Adrenal gland (tissue), 19 donors: ENCODE results near the gene CD5L. TPM values are rescaled to one million over a fixed set of nuclear protein-coding genes. Genes with fewer than 3 reads are reported as not detected.
A peak's percentile ranks its signal among the peaks of the same experiment; 100 is the strongest.

ENCODE experiments used
- DNase-seq, 7 donors: peaks; one replicate each; pipeline ENCODE4 v3.0.0-alpha.2; 2019 to 2020
- H3K27ac ChIP-seq, 5 donors: fragments of 200-600 bp; sonication (generic) in 4 of 5; 1 replicate in 3 of 5; 2 replicates in 2 of 5; pipeline versions ENCODE4 v1.5.1 to v1.8.0; 2016 to 2020; ENCODE audit warnings: mild to moderate bottlenecking in 1 of 5
- H3K27me3 ChIP-seq: fragments of 200-600 bp; 2 replicates; pipeline ENCODE4 v1.8.0; 2021
- H3K36me3 ChIP-seq, 2 donors: fragments of 200-600 bp; replicated peaks in 1 of 2; 1 replicate in 1 of 2; 2 replicates in 1 of 2; pipeline versions ENCODE4 v1.5.1 to v1.8.0; 2018 to 2022
- H3K4me1 ChIP-seq, 2 donors: fragments of 200-600 bp; replicated peaks in 1 of 2; 1 replicate in 1 of 2; 2 replicates in 1 of 2; pipeline versions ENCODE4 v1.5.1 to v1.8.0; 2018 to 2021
- H3K4me3 ChIP-seq, 4 donors: fragments of 200-600 bp; sonication (generic) in 3 of 4; one replicate each; pipeline ENCODE4 v1.5.1; 2016 to 2018
- H3K9me3 ChIP-seq, 3 donors: fragments of 200-600 bp; sonication (generic) in 1 of 3; replicated peaks in 1 of 3; 1 replicate in 2 of 3; 2 replicates in 1 of 3; pipeline versions ENCODE4 v1.5.1 to v1.8.0; 2016 to 2021
- CTCF ChIP-seq, 6 experiments: fragments of 450-650 bp in 4 of 6; fragments of 200-600 bp in 2 of 6; sonication (generic) in 1 of 6; IDR thresholded peaks; 1 replicate in 5 of 6; 2 replicates in 1 of 6; pipeline versions ENCODE4 v1.5.1 to v1.8.0; 2016 to 2021; ENCODE audit warnings: antibody characterized with exemption in 6 of 6, mild to moderate bottlenecking in 2 of 6, moderate library complexity in 1 of 6
- POLR2A ChIP-seq, 2 donors: fragments of 450-650 bp; IDR thresholded peaks; one replicate each; pipeline ENCODE4 v1.6.1; 2017; ENCODE audit warnings: antibody characterized with exemption in 2 of 2, mild to moderate bottlenecking in 2 of 2, moderate library complexity in 1 of 2
- WGBS, 4 donors: extraction: QIAGEN DNeasy Blood & Tissue Kit in 2 of 4; methylation state at CpG; one replicate each; pipeline versions ENCODE4 v1.1.5 to v1.1.7; 2013 to 2017; 5-methylcytosine and 5-hydroxymethylcytosine counted together
- intact Hi-C, 2 donors: fragments of 100-400 bp; cut with DNase I; formaldehyde crosslinking; loops; one replicate each; pipeline versions ENCODE4 v1.14.1 to v1.15.0; 2022 to 2023
- long read RNA-seq, 10 donors: library from polyadenylated mRNA in 3 of 10; unstranded in 2 of 10; stranded (forward) in 1 of 10; transcript quantifications; one replicate each; pipeline ENCODE4 v2.0.0 and lab custom pipeline, GENCODE V29; 2021 to 2026
- polyA plus RNA-seq, 3 donors: library from polyadenylated mRNA; stranded (reverse); fragments of 200-250 nt in 2 of 3; fragments of 350-450 nt in 1 of 3; fragmentation: Illumina TruSeq in 1 of 3; extraction: RNeasy Lipid Tissue Mini Kit (QIAGEN cat#74804) in 1 of 3; gene quantifications; one replicate each; pipeline ENCODE4 v1.2.3, GENCODE V29; 2013 to 2014
- total RNA-seq, 9 donors: library from RNA; depleted of rRNA in 4 of 9; stranded (reverse); fragments of >200 nt in 4 of 9; fragments of 120-200 nt in 1 of 9; fragmentation: NEBNext Ultra II Directional in 1 of 9; extraction: Animal tissue kit (Norgen Biotek cat#: 25700) in 1 of 9; gene quantifications; one replicate each; pipeline versions ENCODE4 v1.1.0 to v1.2.4, GENCODE V29; 2013 to 2023
- donor health status: healthy with polysubstance abuse.
- donor health status: Bipolar disorder and iron deficiency.
- donor health status: DM: yes; HTN: yes; CAD: no.
- donor health status: DM: no; HTN: no; CAD: no.
- donor health status: DM: no; HTN: no; CAD: no.
- donor health status: DM: yes; HTN: yes; CAD: no.

CD5L gene
- total RNA-seq (1 to 10 TPM in 1 of 9 donors, under 1 TPM in 1, not detected in 7; 0.32 to 2.4 TPM), polyA plus RNA-seq (under 1 TPM in 1 of 3 donors, not detected in 2; 0.16 TPM)
- long read RNA-seq, donor 1, partial matches to known transcripts, result 0 of 1 reads
- long read RNA-seq, donor 1, other reads (novel, unspliced or antisense), result 0 of 1 reads
- long read RNA-seq, donor 2, transcript CD5L-201 (6 exons, 2,191 nt), result major isoform, 5 of 11 reads
- long read RNA-seq, donor 2, partial matches to known transcripts, result 6 of 11 reads
- long read RNA-seq, donor 2, other reads (novel, unspliced or antisense), result 0 of 11 reads
- long read RNA-seq, donor 3, result 0 reads
- long read RNA-seq, donor 4, partial matches to known transcripts, result 0 of 1 reads
- long read RNA-seq, donor 4, other reads (novel, unspliced or antisense), result 1 of 1 reads
- long read RNA-seq, donor 5, partial matches to known transcripts, result 0 of 1 reads
- long read RNA-seq, donor 5, other reads (novel, unspliced or antisense), result 0 of 1 reads
- long read RNA-seq, donor 6, result 0 reads
- long read RNA-seq, donor 7, result 0 reads
- long read RNA-seq, donor 8, partial matches to known transcripts, result 7 of 9 reads
- long read RNA-seq, donor 8, other reads (novel, unspliced or antisense), result 0 of 9 reads
- long read RNA-seq, donor 9, result 0 reads
- long read RNA-seq, donor 10, result 0 reads

- intact Hi-C loops, result no loop called here
- WGBS, 4 donors, result 41 to 69% (median 58%) methylated on average over 3 of the region's 3 CpGs
- no peaks in the 10 kb centered on the region for H3K27me3 ChIP-seq
- TF ChIP-seq CTCF (IDR thresholded peaks at IDR 0.05), result no peak
- no peak for TF ChIP-seq POLR2A (IDR thresholded peaks at IDR 0.05)
- DNase-seq, result no peak
- no peak within 1 kb of the TSS for H3K4me3 ChIP-seq
- no peaks in the 10 kb centered on the region for H3K36me3 ChIP-seq
- H3K27ac ChIP-seq, result no peak within 1 kb of the TSS
- no peaks in the 10 kb centered on the region for H3K4me1 ChIP-seq
- no peaks in the 10 kb centered on the region for H3K9me3 ChIP-seq
Observed at GRCh38 chr1:157841708-157842107, at the start of gene CD5L. TSS of gene CD5L (minus strand) at chr1:157841808. CDS start at chr1:157841701, 107 bp downstream.

GRCh38 chr1:157882580-157882979, 41.0 kb upstream of the CD5L start:
- Histone ChIP-seq H3K4me1 (no peaks in the 10 kb centered on the region), H3K27ac (no peak overlapping the region), H3K9me3 (no peaks in the 10 kb centered on the region), H3K4me3 (no peak overlapping the region), H3K27me3 (peaks cover 4% of the 10 kb centered on the region), H3K36me3 (no peaks in the 10 kb centered on the region)
- peak in 2 of 7 donors; percentile 14 to 15 for DNase-seq
- TF ChIP-seq POLR2A (IDR thresholded peaks at IDR 0.05), result no peak
- TF ChIP-seq CTCF (IDR thresholded peaks at IDR 0.05), result no peak
- 55 to 70% (median 63%) methylated on average over 2 of the region's 2 CpGs for WGBS, 4 donors
- intact Hi-C loops, result no loop called here

GRCh38 chr1:157880621-157881020, 39.0 kb upstream of the CD5L start:
- DNase-seq, result no peak
- no peak overlapping the region for H3K27ac ChIP-seq
- no peaks in the 10 kb centered on the region for H3K36me3 ChIP-seq
- peaks cover 4% of the 10 kb centered on the region for H3K27me3 ChIP-seq
- 43 to 52% (median 47%) methylated on average over 4 of the region's 4 CpGs for WGBS, 4 donors
- no peak overlapping the region for H3K4me3 ChIP-seq
- H3K4me1 ChIP-seq, result no peaks in the 10 kb centered on the region
- H3K9me3 ChIP-seq, result no peaks in the 10 kb centered on the region
- TF ChIP-seq POLR2A (IDR thresholded peaks at IDR 0.05), result no peak
- TF ChIP-seq CTCF (IDR thresholded peaks at IDR 0.05), result no peak
- intact Hi-C loops, result no loop called here

GRCh38 chr1:157878059-157878458, 36.5 kb upstream of the CD5L start:
- Histone ChIP-seq H3K4me1 (no peaks in the 10 kb centered on the region), H3K27me3 (peaks cover 4% of the 10 kb centered on the region), H3K27ac (no peak overlapping the region), H3K4me3 (no peak overlapping the region), H3K9me3 (no peaks in the 10 kb centered on the region), H3K36me3 (no peaks in the 10 kb centered on the region)
- TF ChIP-seq POLR2A (IDR thresholded peaks at IDR 0.05) (no peak), CTCF (IDR thresholded peaks at IDR 0.05) (peak in 5 of 6 experiments; percentile 19 to 38 (median 34))
- 22 to 43% (median 28%) methylated on average over 4 of the region's 4 CpGs for WGBS, 4 donors
- intact Hi-C loops, result no loop called here
- peak in 1 of 7 donors; percentile 13 for DNase-seq
